ENCODE measurements around the gene KCNJ6.
"Not testable (repeated sequence)": the region's sequence is repeated elsewhere in the genome, so short reads cannot be mapped to it uniquely, and the experiment has no call there.

The KCNJ6 gene

GRCh38 chr21:37765221-37765900 lies 150.9 kb downstream of the KCNJ6 start:
- DNase-seq: no peak

- DNase-seq: no peak
Observed at GRCh38 chr21:37764691-37765090, 151.6 kb downstream of the KCNJ6 start.

- peak; percentile 21 for DNase-seq
Observed at GRCh38 chr21:37763298-37763697, 153.0 kb downstream of the KCNJ6 start.

DNA sequence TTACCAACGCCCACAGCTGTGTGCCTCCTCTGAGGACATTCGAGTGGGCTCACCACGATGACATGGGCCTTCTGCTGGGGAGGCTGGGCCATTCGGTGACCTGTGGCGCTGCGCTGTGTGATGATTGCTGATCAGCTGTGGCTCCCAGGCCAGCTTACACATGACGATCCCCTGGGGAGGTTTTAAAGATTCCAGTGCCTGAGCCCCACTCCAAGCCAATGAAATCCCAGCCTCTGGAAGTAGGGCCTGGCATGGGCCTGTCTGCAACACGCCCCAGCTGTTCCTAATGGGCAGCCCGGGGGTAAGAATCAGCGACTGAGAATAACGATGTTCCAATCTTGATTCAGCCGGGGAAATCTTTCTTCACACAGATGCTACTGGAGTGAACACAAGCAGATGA lies 153.7 kb downstream of the KCNJ6 start:
- DNase-seq: peak; percentile 32

DNA sequence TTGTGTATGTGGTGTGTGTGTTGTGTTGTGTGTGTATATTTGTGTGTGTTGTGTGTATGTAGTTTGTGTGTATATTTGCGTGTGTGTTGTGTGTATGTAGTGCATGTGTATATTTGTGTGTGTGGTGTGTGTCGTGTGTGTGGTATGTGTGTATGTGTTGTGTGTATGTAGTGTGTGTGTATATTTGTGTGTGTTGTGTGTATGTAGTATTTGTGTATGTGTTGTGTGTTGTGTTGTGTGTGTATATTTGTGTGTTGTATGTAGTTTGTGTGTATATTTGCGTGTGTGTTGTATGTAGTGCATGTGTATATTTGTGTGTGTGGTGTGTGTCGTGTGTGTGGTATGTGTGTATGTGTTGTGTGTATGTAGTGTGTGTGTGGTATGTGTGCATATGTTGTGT lies 154.9 kb downstream of the KCNJ6 start:
- not testable (repeated sequence) for DNase-seq

- DNase-seq: no peak
Observed at GRCh38 chr21:37759777-37760176, 156.5 kb downstream of the KCNJ6 start.

GRCh38 chr21:37758982-37759381 lies 157.3 kb downstream of the KCNJ6 start:
- peak; percentile 76 for DNase-seq

GRCh38 chr21:37757606-37758376 lies 158.5 kb downstream of the KCNJ6 start:
- DNase-seq: peak; percentile 78

DNA sequence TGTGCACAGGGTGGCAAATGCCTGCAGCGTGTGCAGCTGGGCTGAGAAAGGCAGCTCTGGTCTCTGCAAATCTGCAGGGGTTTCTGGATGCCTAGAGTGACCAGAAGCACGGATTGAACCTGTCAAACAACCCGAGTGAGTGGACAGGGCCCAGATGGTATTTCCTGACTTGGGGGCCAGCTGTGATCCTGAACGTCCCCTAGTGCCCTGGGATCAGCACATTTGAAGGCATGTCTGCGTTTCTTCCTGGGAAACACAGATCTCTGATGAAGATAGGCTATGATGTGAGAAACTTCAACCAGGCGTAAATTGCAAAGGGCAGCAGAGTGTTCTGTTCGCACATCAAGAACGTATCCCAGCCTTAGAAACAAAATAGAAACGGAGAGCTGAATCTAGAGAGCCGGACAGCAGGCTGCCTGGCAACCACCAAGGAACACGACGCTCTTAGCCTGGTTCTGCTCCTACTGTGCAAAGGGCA lies 163.1 kb downstream of the KCNJ6 start:
- DNase-seq: no peak

- no peak for DNase-seq
Observed at GRCh38 chr21:37751268-37751975, 164.8 kb downstream of the KCNJ6 start.

- DNase-seq: no peak
Observed at GRCh38 chr21:37749132-37749531, 167.1 kb downstream of the KCNJ6 start.

GRCh38 chr21:37748351-37748750 lies 167.9 kb downstream of the KCNJ6 start:
- DNase-seq: no peak

GRCh38 chr21:37746849-37747248 lies 169.4 kb downstream of the KCNJ6 start:
- DNase-seq: no peak

DNA sequence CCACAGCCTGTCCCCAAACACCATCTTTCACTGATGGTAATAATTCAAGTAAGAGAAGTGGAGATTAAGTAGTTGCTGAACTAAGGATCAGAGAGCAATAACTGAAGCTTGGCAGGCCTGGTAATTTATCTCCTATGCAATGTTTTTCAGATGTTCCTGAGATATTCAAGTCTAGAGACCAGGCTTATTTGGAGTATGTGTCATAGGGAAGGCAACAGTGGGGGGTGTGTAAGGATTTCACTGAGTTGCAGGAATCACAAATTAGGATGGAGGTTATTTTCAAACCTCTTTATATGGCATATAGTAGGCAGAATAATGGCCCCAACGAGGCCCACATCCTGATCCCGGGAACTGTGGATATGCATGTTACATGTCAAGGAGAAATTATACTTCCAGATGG lies 171.7 kb downstream of the KCNJ6 start:
- no peak for DNase-seq

- no peak for DNase-seq
Observed at GRCh38 chr21:37742532-37742931, 173.7 kb downstream of the KCNJ6 start.

- no peak for DNase-seq
Observed at GRCh38 chr21:37742115-37742514, 174.1 kb downstream of the KCNJ6 start.

DNA sequence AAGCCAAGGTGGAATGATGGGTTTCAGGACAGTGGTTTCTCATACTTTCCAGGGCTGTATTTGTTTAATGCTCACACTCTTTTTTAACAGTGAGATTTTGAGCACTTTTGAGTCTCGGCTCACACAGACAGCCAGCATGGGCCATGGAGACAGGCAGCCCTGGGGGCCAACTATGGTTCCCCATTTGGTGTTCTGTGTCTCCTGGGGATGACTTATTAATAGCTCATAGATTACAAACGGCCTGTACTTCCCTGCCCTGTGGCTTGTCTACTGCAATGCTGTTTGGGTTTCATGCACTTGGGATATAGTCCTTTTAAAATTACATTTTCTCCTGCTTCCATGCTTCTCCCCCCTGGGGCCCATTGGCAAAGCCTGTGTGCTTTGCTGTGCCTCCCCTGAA lies 178.3 kb downstream of the KCNJ6 start:
- no peak for DNase-seq

DNA sequence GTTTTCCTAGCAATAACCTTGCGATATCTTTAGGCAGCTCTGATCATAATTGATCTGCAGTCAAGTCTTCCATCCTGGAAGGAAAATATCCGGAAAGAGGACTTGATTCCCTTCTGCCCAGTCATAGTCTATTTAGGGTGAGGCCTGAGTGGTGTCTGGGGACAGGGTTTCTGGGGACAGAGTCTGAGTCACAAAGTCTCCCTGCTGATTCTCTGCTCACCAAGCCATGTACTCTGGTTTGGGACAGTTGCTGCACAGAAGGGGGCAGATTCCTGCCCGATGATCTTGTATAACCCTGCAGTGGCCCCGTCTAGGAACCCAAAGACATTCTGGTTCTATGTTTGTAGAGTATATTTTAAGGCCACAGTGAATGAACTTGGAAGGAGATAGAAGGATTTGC lies 178.8 kb downstream of the KCNJ6 start:
- no peak for DNase-seq

DNA sequence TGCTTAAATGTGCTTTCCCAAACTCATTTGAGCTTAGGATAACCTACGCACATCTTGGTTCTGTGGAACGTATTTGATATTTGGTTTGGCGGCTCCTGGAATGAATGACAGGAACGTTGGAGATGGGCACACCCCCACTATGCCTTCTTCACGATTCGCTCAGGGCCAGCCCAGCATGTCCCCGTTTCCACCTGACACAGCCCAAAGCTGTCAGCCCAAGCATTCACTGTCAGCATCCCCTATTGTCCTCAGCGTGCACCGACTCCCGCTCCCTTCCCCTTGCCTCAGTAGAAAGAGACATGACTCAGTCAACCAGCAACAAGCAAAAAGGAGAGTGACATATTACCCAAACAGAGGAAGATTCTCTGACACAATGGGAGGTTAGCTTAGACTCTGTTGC lies 181.4 kb downstream of the KCNJ6 start:
- no peak for DNase-seq

GRCh38 chr21:37732927-37733326 lies 183.3 kb downstream of the KCNJ6 start:
- no peak for DNase-seq

DNA sequence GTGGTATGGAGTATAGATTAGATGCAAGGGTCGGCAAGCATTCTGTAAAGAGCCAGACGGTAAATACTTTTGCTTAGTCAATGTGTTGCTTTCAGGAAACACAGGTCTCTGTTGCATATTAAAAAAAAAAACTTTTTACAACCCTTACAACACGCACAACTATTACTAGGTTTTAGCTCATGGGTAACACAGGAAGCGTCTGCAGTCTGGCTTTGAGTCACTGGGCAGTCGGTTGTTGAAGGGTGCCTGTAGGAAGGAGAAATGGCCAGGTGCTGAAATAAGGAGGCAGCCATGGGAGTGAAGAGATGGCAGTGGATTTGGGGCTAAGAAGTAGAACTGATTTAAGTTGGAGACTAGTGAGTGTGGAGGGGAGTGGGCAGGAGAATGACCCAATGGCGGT lies 192.1 kb downstream of the KCNJ6 start:
- DNase-seq: no peak

DNA sequence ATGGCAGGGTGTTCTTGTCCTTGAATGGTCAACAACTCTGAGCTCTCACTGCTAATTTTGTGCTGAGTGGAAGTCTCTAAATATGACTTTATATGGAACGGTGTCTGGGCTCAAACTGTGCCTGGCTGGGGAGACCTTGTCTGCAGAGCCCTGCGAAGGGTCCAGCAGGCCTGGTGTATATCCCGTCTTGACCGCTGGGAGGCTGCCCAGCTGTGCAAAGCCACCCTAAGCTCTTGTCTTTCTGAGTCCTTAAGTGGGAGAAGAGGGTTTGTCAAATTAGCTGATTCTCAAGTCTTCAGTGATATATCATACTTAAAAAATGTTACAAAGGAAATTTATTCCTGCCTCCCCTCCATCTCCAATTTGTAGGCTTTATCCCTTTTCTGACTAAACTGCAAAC lies 198.7 kb downstream of the KCNJ6 start:
- no peak for DNase-seq

- not testable (repeated sequence) for DNase-seq
Observed at GRCh38 chr21:37712569-37712934, 203.7 kb downstream of the KCNJ6 start.
